GM10266 (cell line): Measurements from ENCODE around the gene TTC21A.

ENCODE experiments used
- DNase-seq: peaks from one replicate; pipeline ENCODE4 v3.0.0; 2012; ENCODE audit errors: extremely low spot score
- TF ChIP-seq, protein P1 (sequence below): IDR thresholded peaks from 2 replicates; pipeline ENCODE4 v1.5.1; 2012; ENCODE audit warnings: mild to moderate bottlenecking, low read depth; ENCODE audit not compliant: control insufficient read depth, insufficient read depth; ENCODE audit errors: missing control alignments

Gene TTC21A

DNA sequence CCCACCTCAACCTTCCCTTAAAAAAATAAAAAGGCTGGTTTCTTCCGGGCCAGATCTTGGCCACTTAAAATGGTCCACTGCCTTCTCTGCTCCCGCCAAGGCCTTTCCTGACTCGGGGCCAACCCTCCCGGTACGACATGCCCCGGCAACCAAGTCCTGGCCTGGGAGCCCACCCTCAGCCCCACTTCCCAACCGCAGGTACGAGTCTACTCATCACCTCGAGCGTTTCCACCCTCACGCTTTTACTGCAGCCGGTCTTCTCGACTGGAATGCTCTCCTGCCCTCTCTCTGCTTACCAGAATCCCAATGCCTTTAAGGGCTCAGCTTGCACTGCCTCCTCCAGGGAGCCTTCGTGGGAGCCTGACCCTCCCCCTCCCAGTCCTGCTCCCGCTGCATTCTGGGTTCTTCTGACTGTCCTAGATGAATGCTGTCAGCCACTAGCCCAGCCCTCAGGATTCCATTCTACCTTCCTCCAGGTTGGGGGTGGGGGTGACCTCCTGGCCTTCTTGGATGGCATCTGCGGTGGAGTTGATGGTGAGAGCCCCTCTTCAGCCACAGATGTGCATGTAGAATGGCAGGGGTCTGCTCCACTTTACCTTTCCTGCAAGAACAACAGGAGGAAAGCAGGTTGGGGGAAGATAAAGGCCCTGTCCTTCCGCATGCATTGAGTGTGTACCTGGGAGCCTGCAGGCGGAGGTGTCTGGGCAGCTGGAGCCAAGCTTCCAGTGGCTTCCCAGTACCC is 47.0 kb downstream of the TTC21A start:
- TF ChIP-seq, protein P1, sequence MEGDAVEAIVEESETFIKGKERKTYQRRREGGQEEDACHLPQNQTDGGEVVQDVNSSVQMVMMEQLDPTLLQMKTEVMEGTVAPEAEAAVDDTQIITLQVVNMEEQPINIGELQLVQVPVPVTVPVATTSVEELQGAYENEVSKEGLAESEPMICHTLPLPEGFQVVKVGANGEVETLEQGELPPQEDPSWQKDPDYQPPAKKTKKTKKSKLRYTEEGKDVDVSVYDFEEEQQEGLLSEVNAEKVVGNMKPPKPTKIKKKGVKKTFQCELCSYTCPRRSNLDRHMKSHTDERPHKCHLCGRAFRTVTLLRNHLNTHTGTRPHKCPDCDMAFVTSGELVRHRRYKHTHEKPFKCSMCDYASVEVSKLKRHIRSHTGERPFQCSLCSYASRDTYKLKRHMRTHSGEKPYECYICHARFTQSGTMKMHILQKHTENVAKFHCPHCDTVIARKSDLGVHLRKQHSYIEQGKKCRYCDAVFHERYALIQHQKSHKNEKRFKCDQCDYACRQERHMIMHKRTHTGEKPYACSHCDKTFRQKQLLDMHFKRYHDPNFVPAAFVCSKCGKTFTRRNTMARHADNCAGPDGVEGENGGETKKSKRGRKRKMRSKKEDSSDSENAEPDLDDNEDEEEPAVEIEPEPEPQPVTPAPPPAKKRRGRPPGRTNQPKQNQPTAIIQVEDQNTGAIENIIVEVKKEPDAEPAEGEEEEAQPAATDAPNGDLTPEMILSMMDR, result no peak
- DNase-seq, result no peak

DNA sequence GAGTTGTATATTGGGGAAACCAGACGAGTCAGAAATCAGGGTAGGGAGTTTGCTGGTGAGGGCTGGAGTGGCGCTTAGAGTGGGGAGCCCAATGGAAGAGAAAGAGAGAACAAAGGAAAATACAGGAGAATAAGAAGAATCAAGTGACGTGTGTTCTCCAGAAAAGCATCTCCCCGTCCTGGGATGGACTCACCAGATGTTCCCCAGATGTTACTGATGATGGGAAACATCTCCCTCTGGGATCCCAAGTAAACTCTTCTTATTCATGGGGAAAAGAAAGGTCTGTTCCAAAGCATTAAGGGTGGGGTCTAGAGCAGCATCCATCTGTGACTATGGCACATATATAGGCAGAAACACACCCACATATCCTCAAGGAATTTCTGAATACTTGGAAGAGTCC is 48.9 kb downstream of the TTC21A start:
- TF ChIP-seq, protein P1, result no peak

DNA sequence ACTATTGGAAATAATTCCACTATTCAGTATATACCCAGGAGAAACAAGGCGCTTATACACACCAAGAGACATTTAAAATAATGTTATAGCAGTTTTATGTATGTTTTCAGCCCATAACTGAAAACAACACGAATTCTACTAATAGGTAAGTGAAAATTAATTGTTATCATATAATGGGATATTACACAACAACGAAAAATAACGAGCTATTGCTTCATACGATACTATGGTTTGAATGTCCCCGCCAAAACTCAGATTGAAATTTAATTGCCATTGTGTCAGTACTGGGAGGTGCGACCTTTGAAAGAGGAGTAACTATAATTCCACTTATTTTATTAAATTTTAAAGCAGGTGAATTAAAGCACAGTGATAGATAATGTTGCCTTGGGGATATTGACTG is 49.9 kb downstream of the TTC21A start:
- DNase-seq, result no peak
- TF ChIP-seq, protein P1, result no peak

More for the DNA sequence above, 48.9 kb downstream of the TTC21A start:
- DNase-seq, result no peak

DNA sequence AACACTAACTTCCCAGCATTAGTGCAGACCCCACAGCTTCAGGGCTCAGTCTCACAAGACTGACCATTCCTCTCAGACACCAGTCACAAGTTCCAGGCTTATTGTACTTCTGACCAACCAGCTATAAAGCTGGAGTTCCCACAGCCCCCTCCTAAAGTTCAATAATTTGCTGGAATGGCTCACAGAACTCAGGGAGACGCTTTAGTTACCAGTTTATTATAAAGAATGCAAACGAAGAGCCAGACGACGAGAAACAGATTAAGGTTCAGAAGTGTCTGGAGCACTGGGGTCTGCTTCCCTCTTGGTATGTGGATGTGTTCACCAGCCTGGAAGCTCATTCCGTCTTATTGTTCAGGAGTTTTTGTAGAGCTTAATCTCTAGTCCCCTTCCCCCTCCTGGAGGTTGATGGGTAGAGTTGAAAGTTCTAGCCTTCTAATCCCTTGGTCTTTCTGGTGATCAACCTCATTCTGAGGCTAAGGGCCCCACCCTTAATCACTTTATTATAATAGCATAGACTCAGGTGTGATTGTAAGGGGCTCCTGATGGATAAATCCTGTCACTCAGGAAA is 50.8 kb downstream of the TTC21A start:
- TF ChIP-seq, protein P1, result no peak
- DNase-seq, result no peak

DNA sequence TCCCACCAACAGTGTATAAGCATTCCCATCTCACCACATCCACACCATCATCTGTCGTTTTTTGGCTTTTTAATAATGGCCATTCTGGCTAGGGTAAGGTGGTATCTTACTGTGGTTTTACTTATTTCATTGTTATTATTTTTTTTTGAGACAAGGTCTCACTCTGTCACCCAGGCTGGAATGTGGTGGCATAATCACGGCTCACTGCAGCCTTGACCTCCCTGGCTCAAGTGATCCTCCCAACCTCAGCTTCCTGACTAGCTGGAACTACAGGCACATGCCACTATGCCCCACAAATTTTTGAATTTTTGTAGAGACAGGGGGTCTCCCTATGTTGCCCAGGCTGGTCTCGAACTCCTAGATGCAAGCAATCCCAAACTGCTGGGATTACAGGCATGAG is 56.9 kb downstream of the TTC21A start:
- TF ChIP-seq, protein P1, result no peak
- no peak for DNase-seq

DNA sequence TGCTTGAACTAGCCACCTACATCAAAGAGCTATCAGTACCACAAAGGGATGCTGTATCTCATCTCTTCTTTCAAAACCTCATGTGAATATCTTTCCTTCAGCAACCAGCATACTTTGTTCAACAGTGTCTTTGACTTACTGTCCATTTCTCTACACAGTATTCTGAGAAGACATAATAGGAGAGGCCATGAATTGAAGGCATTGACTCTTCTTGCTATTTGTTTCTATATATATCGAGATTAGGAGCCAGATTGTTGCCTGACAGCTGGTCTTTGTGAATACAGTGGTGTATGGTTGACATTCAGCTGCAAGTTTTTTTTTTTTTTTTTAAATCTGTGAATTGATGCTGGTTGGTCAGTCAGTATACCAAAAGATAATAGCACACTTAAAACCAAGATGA is 58.0 kb downstream of the TTC21A start:
- no peak for DNase-seq

More for the DNA sequence above, 58.0 kb downstream of the TTC21A start:
- TF ChIP-seq, protein P1, result no peak
